22Rv1 (cell line): Measurements from ENCODE around the gene SMIM14.
"Not testable (repeated sequence)": the region's sequence is repeated elsewhere in the genome, so short reads cannot be mapped to it uniquely, and the experiment has no call there.

Experiments
- H3K27ac ChIP-seq: fragments of 450-650 bp; 2 replicates; pipeline ENCODE4 v1.5.1; 2017
- CTCF ChIP-seq: fragments of 450-650 bp; IDR thresholded peaks from 2 replicates; pipeline ENCODE4 v1.5.1; 2017; ENCODE audit warnings: mild to moderate bottlenecking
- ZFX ChIP-seq: fragments of 450-650 bp; IDR thresholded peaks from 2 replicates; pipeline ENCODE4 v1.6.1; 2017; ENCODE audit warnings: antibody characterized with exemption, borderline replicate concordance

SMIM14 gene

DNA sequence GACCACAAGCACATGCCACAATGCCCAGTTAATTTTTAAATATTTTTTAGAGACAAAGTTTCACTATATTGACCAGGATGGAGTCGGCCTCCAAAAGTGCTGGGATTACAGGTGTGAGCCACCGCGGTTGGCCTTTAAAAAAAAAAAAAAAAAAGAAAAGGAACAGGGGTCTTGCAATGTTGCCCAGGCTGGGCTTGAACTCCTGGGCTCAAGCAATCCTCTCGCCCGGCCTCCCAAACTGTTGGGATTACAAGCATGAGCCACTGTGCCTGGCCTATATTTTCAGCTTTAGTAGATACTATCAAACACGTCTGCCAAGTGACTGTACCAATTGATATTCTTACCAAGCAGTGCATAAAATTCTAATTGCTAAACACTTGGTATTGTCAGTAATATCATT, 120.2 kb downstream of the SMIM14 start:
- peak overlapping the region; percentile 94 for H3K27ac ChIP-seq
- TF ChIP-seq CTCF = no peak

GRCh38 chr4:39516407-39516966, 122.2 kb downstream of the SMIM14 start:
- H3K27ac ChIP-seq = peak overlapping the region; percentile 94
- TF ChIP-seq CTCF = no peak
- no peak for TF ChIP-seq ZFX

DNA sequence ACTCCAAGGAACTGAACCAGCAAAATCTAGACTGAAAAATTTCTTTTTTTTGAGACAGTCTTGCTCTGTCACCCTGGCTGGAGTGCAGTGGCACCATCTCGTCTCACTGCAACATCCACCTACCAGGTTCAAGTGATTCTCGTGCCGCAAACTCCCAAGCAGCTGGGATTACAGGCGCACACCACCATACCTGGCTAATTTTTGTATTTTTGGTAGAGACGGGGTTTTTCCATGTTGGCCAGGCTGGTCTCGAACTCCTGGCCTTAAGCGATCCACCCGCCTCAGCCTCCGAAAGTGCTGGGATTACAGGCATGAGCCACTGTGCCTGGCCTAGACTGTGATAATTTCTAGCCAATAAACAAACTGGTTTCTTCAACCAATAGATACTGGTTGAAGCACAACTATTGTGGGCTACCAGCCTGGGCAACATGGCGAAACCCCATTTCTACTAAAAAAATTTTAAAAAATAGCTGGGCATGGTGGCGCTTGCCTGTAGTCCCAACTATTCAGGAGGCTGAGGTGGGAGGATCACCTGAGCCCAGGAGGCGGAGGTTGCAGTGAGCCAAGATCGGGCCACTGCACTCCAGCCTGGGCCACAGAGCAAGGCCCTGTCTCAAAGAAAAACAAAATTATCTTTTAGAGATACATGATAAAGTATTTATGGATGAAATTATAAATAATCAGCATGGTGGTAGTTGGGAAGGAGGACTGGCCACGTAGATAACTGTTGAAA, 122.8 kb downstream of the SMIM14 start:
- H3K27ac ChIP-seq = peak overlapping the region; percentile 94

GRCh38 chr4:39514888-39515401, 123.7 kb downstream of the SMIM14 start:
- peak overlapping the region; percentile 94 for H3K27ac ChIP-seq
- TF ChIP-seq ZFX = no peak
- TF ChIP-seq CTCF = no peak

DNA sequence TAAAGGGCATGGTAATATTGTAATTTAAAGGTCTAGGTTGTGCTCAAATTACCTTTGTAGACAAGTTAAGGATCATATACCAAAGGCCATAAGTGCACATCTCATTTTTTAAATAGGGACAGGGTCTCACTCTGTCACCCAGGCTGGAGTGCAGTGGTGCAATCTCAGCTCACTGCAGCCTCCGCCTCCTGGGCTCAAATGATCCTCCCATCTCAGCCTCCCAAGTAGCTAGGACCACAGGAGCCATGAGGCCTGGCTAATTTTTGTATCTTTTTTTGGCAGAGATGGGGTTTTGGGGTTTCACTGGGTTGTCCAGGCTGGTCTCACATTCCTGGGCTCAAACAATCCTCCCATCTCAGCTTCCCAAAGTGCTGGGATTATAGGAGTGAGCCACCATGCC, 124.4 kb downstream of the SMIM14 start:
- H3K27ac ChIP-seq = peak overlapping the region; percentile 94

DNA sequence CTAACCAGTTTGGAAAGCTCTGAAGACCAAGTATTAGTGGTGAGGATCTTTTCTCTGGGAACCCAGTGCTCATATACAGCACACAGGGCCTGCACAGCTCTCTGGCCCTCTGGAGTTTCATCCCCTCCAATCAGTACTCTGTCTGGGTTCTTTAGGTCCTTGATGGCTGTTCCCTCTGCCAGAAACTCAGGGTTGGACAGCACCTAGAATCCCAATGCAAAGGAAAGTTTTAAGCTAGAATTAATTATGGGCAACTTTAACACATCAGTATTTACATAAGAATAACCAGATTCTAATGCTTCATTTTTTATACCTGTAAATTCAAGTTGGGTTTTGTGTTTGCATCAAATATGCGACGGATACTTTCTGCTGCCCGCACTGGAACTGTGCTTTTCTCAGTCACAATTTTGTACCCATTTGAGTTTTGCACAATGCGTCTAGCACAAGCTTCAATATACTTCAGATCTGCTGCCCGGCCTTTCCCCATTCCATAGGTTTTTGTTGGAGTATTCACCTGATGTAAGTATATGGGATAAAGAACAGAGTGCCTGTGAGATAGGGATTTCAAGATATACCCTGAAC, 128.2 kb downstream of the SMIM14 start:
- peak overlapping the region; percentile 94 for H3K27ac ChIP-seq
- TF ChIP-seq CTCF (no peak), ZFX (no peak)

DNA sequence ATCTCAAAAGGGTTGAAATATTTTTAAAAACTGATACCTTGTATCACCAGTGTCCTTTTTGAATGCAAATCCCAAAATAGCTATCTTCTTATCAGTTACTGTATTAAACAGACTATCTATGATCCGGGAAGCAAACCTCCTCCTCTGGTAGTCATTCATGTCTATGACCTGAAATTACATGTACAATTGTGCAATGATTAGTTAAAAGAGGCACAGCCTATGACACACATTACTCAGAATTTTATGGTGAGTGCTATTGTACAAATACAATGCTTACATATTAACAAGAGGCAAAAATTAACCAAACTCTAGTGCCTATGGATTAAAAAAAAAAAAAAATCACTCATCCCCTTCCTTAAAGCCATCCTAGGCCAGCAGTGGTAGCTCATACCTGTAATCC, 133.1 kb downstream of the SMIM14 start:
- TF ChIP-seq ZFX (no peak), CTCF (no peak)
- H3K27ac ChIP-seq = peak overlapping the region; percentile 9; the same call in 1 of the 2 replicates

- H3K27ac ChIP-seq = no peak overlapping the region
- TF ChIP-seq ZFX = no peak
- no peak for TF ChIP-seq CTCF
Measured at GRCh38 chr4:39504538-39504937, 134.1 kb downstream of the SMIM14 start.

GRCh38 chr4:39502664-39503035, 136.0 kb downstream of the SMIM14 start:
- not testable (repeated sequence) for H3K27ac ChIP-seq
